MCF 10A (cell line): ENCODE data around the gene DSTYK. TPM values are rescaled to one million over a fixed set of nuclear protein-coding genes. Genes with fewer than 3 reads are reported as not detected.

ENCODE experiments used
- BruUV-seq: library from RNA; stranded (reverse); fragments of 400-500 nt; replicated peaks from 2 replicates; lab custom pipeline; 2021; lab: Mats Ljungman, UMichigan
- CTCF ChIA-PET: fragments of 300-600 bp; sonication (Branson Sonifier 250); formaldehyde crosslinking; extraction: SDS; loops from one replicate; lab custom pipeline; 2021; ENCODE audit warnings: antibody characterized with exemption, inconsistent platforms; lab: Yijun Ruan, JAX
- POLR2A ChIA-PET: fragments of 300-600, 350-650 bp; sonication (Branson Sonifier 250); formaldehyde crosslinking; extraction: SDS; loops from one replicate; lab custom pipeline; 2020; ENCODE audit warnings: antibody characterized with exemption, inconsistent platforms; lab: Yijun Ruan, JAX
- DNase-seq: peaks from one replicate; pipeline ENCODE4 v3.0.0-alpha.2; 2018; ENCODE audit not compliant: unreplicated experiment
- H3K27ac Mint-ChIP-seq: one replicate; pipeline ENCODE4 v1.8.0; 2022; ENCODE audit warnings: mild to moderate bottlenecking, low read depth, mixed read lengths; ENCODE audit not compliant: unreplicated experiment
- H3K27me3 Mint-ChIP-seq: one replicate; pipeline ENCODE4 v1.8.0; 2022; ENCODE audit warnings: mixed read lengths; ENCODE audit not compliant: insufficient read depth, unreplicated experiment
- H3K36me3 Mint-ChIP-seq: one replicate; pipeline ENCODE4 v1.8.0; 2022; ENCODE audit warnings: mild to moderate bottlenecking, moderate library complexity, mixed read lengths; ENCODE audit not compliant: insufficient read depth, unreplicated experiment
- H3K4me1 Mint-ChIP-seq: one replicate; pipeline ENCODE4 v1.8.0; 2022; ENCODE audit warnings: mixed read lengths; ENCODE audit not compliant: insufficient read depth, unreplicated experiment
- H3K4me3 Mint-ChIP-seq: one replicate; pipeline ENCODE4 v1.8.0; 2022; ENCODE audit warnings: mild to moderate bottlenecking, moderate library complexity, mixed read lengths; ENCODE audit not compliant: unreplicated experiment
- H3K9me3 Mint-ChIP-seq: one replicate; pipeline ENCODE4 v1.8.0; 2022; ENCODE audit warnings: mixed read lengths; ENCODE audit not compliant: unreplicated experiment
- intact Hi-C: fragments of 100-400 bp; cut with micrococcal nuclease; formaldehyde crosslinking; loops from 2 replicates; pipeline ENCODE4 v1.14.1; 2022
- total RNA-seq: library from RNA; stranded (reverse); gene quantifications from 2 replicates; pipeline ENCODE4 v1.2.3, GENCODE V29; 2022
- TF ChIP-seq, protein P1 (sequence below): fragments of 200-600 bp; IDR thresholded peaks from one replicate; pipeline ENCODE4 v1.8.0; 2022; ENCODE audit warnings: antibody characterized with exemption, mild to moderate bottlenecking; ENCODE audit not compliant: unreplicated experiment

Gene DSTYK
- total RNA-seq, 1 experiment from 2014 or later, result 18.4 TPM

- CTCF ChIA-PET, result interaction anchor here (0.6 to 3.5 kb wide), 5 partner anchors 10 to 571 kb away, joined by 3 to 14 read pairs (median 4); no protein-coding TSS in a partner anchor
- no peak overlapping the region for H3K27ac Mint-ChIP-seq
- TF ChIP-seq, protein P1, sequence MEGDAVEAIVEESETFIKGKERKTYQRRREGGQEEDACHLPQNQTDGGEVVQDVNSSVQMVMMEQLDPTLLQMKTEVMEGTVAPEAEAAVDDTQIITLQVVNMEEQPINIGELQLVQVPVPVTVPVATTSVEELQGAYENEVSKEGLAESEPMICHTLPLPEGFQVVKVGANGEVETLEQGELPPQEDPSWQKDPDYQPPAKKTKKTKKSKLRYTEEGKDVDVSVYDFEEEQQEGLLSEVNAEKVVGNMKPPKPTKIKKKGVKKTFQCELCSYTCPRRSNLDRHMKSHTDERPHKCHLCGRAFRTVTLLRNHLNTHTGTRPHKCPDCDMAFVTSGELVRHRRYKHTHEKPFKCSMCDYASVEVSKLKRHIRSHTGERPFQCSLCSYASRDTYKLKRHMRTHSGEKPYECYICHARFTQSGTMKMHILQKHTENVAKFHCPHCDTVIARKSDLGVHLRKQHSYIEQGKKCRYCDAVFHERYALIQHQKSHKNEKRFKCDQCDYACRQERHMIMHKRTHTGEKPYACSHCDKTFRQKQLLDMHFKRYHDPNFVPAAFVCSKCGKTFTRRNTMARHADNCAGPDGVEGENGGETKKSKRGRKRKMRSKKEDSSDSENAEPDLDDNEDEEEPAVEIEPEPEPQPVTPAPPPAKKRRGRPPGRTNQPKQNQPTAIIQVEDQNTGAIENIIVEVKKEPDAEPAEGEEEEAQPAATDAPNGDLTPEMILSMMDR, result no peak
- H3K9me3 Mint-ChIP-seq, result no peaks in the 10 kb centered on the region
- H3K36me3 Mint-ChIP-seq, result peaks cover 98% of the 10 kb centered on the region
- H3K4me1 Mint-ChIP-seq, result no peaks in the 10 kb centered on the region
- no peak overlapping the region for H3K4me3 Mint-ChIP-seq
- no peak for DNase-seq
- intact Hi-C loops, result no loop called here
- POLR2A ChIA-PET, result interaction anchor here (2.7 to 3.7 kb wide), 2 partner anchors 9 to 24 kb away, joined by 10 to 23 read pairs; partner anchors contain the start of gene RBBP5
- BruUV-seq, result no TSS peak
- H3K27me3 Mint-ChIP-seq, result no peaks in the 10 kb centered on the region
These were observed 113.3 kb downstream of the DSTYK start for GRCh38 chr1:205098242-205098641.

- Mint-ChIP-seq H3K27ac (no peak overlapping the region), H3K4me1 (peaks cover 14% of the 10 kb centered on the region), H3K36me3 (peaks cover 97% of the 10 kb centered on the region), H3K4me3 (no peak overlapping the region), H3K9me3 (no peaks in the 10 kb centered on the region), H3K27me3 (no peaks in the 10 kb centered on the region)
- CTCF ChIA-PET, result interaction anchor here (0.6 to 4.0 kb wide), 5 partner anchors 8 to 539 kb away, joined by 3 to 23 read pairs (median 6); no protein-coding TSS in a partner anchor
- POLR2A ChIA-PET, result interaction anchor here (0.6 to 2.5 kb wide), 3 partner anchors 13 to 25 kb away, joined by 3 to 15 read pairs (median 7); partner anchors contain the start of gene RBBP5
- no peak for DNase-seq
- intact Hi-C loops, result no loop called here
- TF ChIP-seq, protein P1, result no peak
- BruUV-seq, result no TSS peak
These were observed 116.1 kb downstream of the DSTYK start for GRCh38 chr1:205095422-205095821.

Other genes starting within 250 kb of the DSTYK start
- gene CNTN2, start 168.5 kb downstream of the DSTYK start, total RNA-seq, result 0.05 TPM in 1 of 2 replicates, not detected in the other
- gene TMEM81, start 127.2 kb downstream of the DSTYK start, total RNA-seq, result 4.2 and 4.8 TPM in 2 replicates
- 24.8 and 30.4 TPM in 2 replicates for gene RBBP5, start 89.7 kb downstream of the DSTYK start, total RNA-seq
- gene TMCC2, start 16.2 kb upstream of the DSTYK start, total RNA-seq, result 0.54 and 0.79 TPM in 2 replicates
- 2.8 and 6.0 TPM in 2 replicates for gene NUAK2, start 110.0 kb upstream of the DSTYK start, total RNA-seq
- not detected in 2 replicates for gene KLHDC8A, start 145.2 kb upstream of the DSTYK start, total RNA-seq
- gene LEMD1, start 210.4 kb upstream of the DSTYK start, total RNA-seq, result 1.4 TPM in 2 replicates
- gene BLACAT1, start 244.3 kb upstream of the DSTYK start, total RNA-seq, result 0.72 and 1.1 TPM in 2 replicates